CD8-positive, alpha-beta memory T cell (primary cell): ENCODE data around the gene SCAF8. TPM values are rescaled to one million over a fixed set of nuclear protein-coding genes. Genes with fewer than 3 reads are reported as not detected.
A peak's percentile ranks its signal among the peaks of the same experiment; 100 is the strongest.
"Not testable (repeated sequence)": the region's sequence is repeated elsewhere in the genome, so short reads cannot be mapped to it uniquely, and the experiment has no call there.

Experiments used
- CTCF ChIA-PET: fragments of 350-600 bp; sonication (Branson Sonifier 250); formaldehyde crosslinking; loops from one replicate; lab custom pipeline; 2021; ENCODE audit warnings: antibody characterized with exemption; lab: Charles Lee
- POLR2A ChIA-PET: fragments of 350-600 bp; sonication (Branson Sonifier 250); formaldehyde crosslinking; loops from one replicate; lab custom pipeline; 2021; ENCODE audit warnings: antibody characterized with exemption; lab: Charles Lee
- DNase-seq, 5 donors: peaks; one replicate each; pipeline versions ENCODE4 v3.0.0 to v3.0.0-alpha.2; 2020 to 2022; ENCODE audit warnings: mixed read lengths in 1 of 5
- H3K27ac ChIP-seq: one replicate; pipeline ENCODE4 v1.7.0; 2013; ENCODE audit warnings: low read depth, mild to moderate bottlenecking, low read length, moderate library complexity
- H3K27me3 ChIP-seq: 2 replicates; pipeline ENCODE4 v1.7.0; 2013; ENCODE audit warnings: low read length, mild to moderate bottlenecking; ENCODE audit not compliant: insufficient read depth, poor library complexity, severe bottlenecking
- H3K36me3 ChIP-seq: 2 replicates; pipeline ENCODE4 v1.7.0; 2013; ENCODE audit warnings: mild to moderate bottlenecking, low read length, moderate library complexity; ENCODE audit not compliant: insufficient read depth
- H3K4me1 ChIP-seq: 2 replicates; pipeline ENCODE4 v1.7.0; 2013; ENCODE audit warnings: mild to moderate bottlenecking, low read length, moderate library complexity; ENCODE audit not compliant: insufficient read depth
- H3K4me3 ChIP-seq: 2 replicates; pipeline ENCODE4 v1.7.0; 2013; ENCODE audit warnings: mild to moderate bottlenecking, low read length
- H3K9me3 ChIP-seq: 2 replicates; pipeline ENCODE4 v1.7.0; 2013; ENCODE audit warnings: mild to moderate bottlenecking, low read length
- H3K27ac Mint-ChIP-seq, 8 donors: one replicate each; pipeline ENCODE4 v1.8.0; 2020 to 2021; ENCODE audit warnings: mixed read lengths in 8 of 8, mild to moderate bottlenecking in 6 of 8, inconsistent platforms in 3 of 8, moderate library complexity in 3 of 8
- H3K27me3 Mint-ChIP-seq, 2 donors: one replicate each; pipeline ENCODE4 v1.8.0; 2020 to 2021; ENCODE audit warnings: mixed read lengths in 2 of 2, mild to moderate bottlenecking in 1 of 2, moderate library complexity in 1 of 2
- H3K36me3 Mint-ChIP-seq, 3 donors: one replicate each; pipeline ENCODE4 v1.8.0; 2020 to 2021; ENCODE audit warnings: mixed read lengths in 3 of 3, inconsistent platforms in 1 of 3, mild to moderate bottlenecking in 1 of 3
- H3K4me1 Mint-ChIP-seq, 3 donors: one replicate each; pipeline ENCODE4 v1.8.0; 2020 to 2021; ENCODE audit warnings: mixed read lengths in 3 of 3, inconsistent platforms in 1 of 3, mild to moderate bottlenecking in 1 of 3
- H3K4me3 Mint-ChIP-seq, 7 donors: one replicate each; pipeline ENCODE4 v1.8.0; 2020 to 2021; ENCODE audit warnings: mixed read lengths in 7 of 7, mild to moderate bottlenecking in 6 of 7, moderate library complexity in 4 of 7, inconsistent platforms in 2 of 7
- H3K9me3 Mint-ChIP-seq, 5 donors: one replicate each; pipeline ENCODE4 v1.8.0; 2020 to 2022; ENCODE audit warnings: mixed read lengths in 5 of 5, mild to moderate bottlenecking in 3 of 5, moderate library complexity in 2 of 5, inconsistent platforms in 1 of 5
- polyA plus RNA-seq: library from polyadenylated mRNA; unstranded; fragments of 300-500 nt; fragmentation: Illumina TruSeq; gene quantifications from one replicate; pipeline ENCODE4 v1.2.3, GENCODE V29; 2021
- total RNA-seq, 2 experiments: library from RNA; stranded (reverse); gene quantifications; one replicate each; pipeline ENCODE4 v1.2.3, GENCODE V29; 2021

SCAF8 gene
- total and polyA plus RNA-seq, 3 experiments from 2014 or later, result 16.2 to 39.8 (median 37.1) TPM

GRCh38 chr6:154705471-154706113, 27.6 kb upstream of the SCAF8 start:
- H3K36me3 Mint-ChIP-seq, result no peaks in the 10 kb centered on the region
- H3K27me3 Mint-ChIP-seq, result peaks cover 9 to 10% of the 10 kb centered on the region in 2 donors
- no peaks in the 10 kb centered on the region for H3K9me3 Mint-ChIP-seq
- peaks cover 3% of the 10 kb centered on the region for H3K27me3 ChIP-seq
- ChIA-PET CTCF (interaction anchor here (0.6 to 1.2 kb wide), 2 partner anchors 101 to 516 kb away, joined by 3 read pairs; no protein-coding TSS in a partner anchor), POLR2A (no interaction called here)
- H3K4me3 Mint-ChIP-seq, result no peak overlapping the region
- H3K4me1 ChIP-seq, result no peaks in the 10 kb centered on the region
- H3K9me3 ChIP-seq, result no peaks in the 10 kb centered on the region
- H3K27ac Mint-ChIP-seq, result no peak overlapping the region
- H3K27ac ChIP-seq, result no peak overlapping the region
- no peak for DNase-seq
- H3K4me3 ChIP-seq, result no peak overlapping the region
- no peaks in the 10 kb centered on the region for H3K36me3 ChIP-seq
- no peaks in the 10 kb centered on the region for H3K4me1 Mint-ChIP-seq

GRCh38 chr6:154706389-154706788, 26.8 kb upstream of the SCAF8 start:
- ChIA-PET POLR2A (no interaction called here), CTCF (interaction anchor here (0.6 to 1.2 kb wide), 2 partner anchors 100 to 515 kb away, joined by 3 read pairs; no protein-coding TSS in a partner anchor)
- no peak overlapping the region for H3K27ac ChIP-seq
- no peaks in the 10 kb centered on the region for H3K4me1 ChIP-seq
- Mint-ChIP-seq H3K36me3 (no peaks in the 10 kb centered on the region), H3K4me3 (no peak overlapping the region), H3K9me3 (no peaks in the 10 kb centered on the region), H3K27me3 (peaks cover 9 to 10% of the 10 kb centered on the region in 2 donors), H3K4me1 (no peaks in the 10 kb centered on the region), H3K27ac (no peak overlapping the region)
- no peaks in the 10 kb centered on the region for H3K9me3 ChIP-seq
- H3K4me3 ChIP-seq, result no peak overlapping the region
- no peak for DNase-seq
- H3K27me3 ChIP-seq, result peaks cover 3% of the 10 kb centered on the region
- H3K36me3 ChIP-seq, result no peaks in the 10 kb centered on the region

GRCh38 chr6:154709621-154710020, 23.6 kb upstream of the SCAF8 start:
- DNase-seq, result no peak
- Mint-ChIP-seq H3K27ac (no peak overlapping the region), H3K36me3 (no peaks in the 10 kb centered on the region), H3K4me1 (no peaks in the 10 kb centered on the region), H3K9me3 (no peaks in the 10 kb centered on the region), H3K27me3 (peaks cover 3 to 5% of the 10 kb centered on the region in 2 donors), H3K4me3 (no peak overlapping the region)
- Histone ChIP-seq H3K9me3 (no peaks in the 10 kb centered on the region), H3K27ac (no peak overlapping the region), H3K4me3 (no peak overlapping the region), H3K4me1 (no peaks in the 10 kb centered on the region), H3K36me3 (no peaks in the 10 kb centered on the region), H3K27me3 (no peaks in the 10 kb centered on the region)
- ChIA-PET CTCF (no interaction called here), POLR2A (no interaction called here)

- H3K4me1 ChIP-seq, result no peaks in the 10 kb centered on the region
- Mint-ChIP-seq H3K27me3 (peaks cover 0 to 3% of the 10 kb centered on the region in 2 donors), H3K4me1 (no peaks in the 10 kb centered on the region), H3K9me3 (no peaks in the 10 kb centered on the region), H3K4me3 (no peak overlapping the region), H3K27ac (no peak overlapping the region), H3K36me3 (no peaks in the 10 kb centered on the region)
- ChIA-PET POLR2A (no interaction called here), CTCF (no interaction called here)
- DNase-seq, result no peak
- H3K4me3 ChIP-seq, result no peak overlapping the region
- H3K27ac ChIP-seq, result no peak overlapping the region
- no peaks in the 10 kb centered on the region for H3K9me3 ChIP-seq
- no peaks in the 10 kb centered on the region for H3K27me3 ChIP-seq
- no peaks in the 10 kb centered on the region for H3K36me3 ChIP-seq
Observed at GRCh38 chr6:154710689-154711088, 22.5 kb upstream of the SCAF8 start.

GRCh38 chr6:154715446-154715845, 17.8 kb upstream of the SCAF8 start:
- Histone ChIP-seq H3K4me3 (no peak overlapping the region), H3K4me1 (no peaks in the 10 kb centered on the region), H3K27ac (no peak overlapping the region), H3K9me3 (no peaks in the 10 kb centered on the region), H3K36me3 (no peaks in the 10 kb centered on the region), H3K27me3 (no peaks in the 10 kb centered on the region)
- H3K36me3 Mint-ChIP-seq, result peaks cover 0 to 10% (median 0%) of the 10 kb centered on the region in 3 donors
- CTCF ChIA-PET, result no interaction called here
- peaks cover 1 to 3% of the 10 kb centered on the region in 2 donors for H3K27me3 Mint-ChIP-seq
- H3K9me3 Mint-ChIP-seq, result peaks cover 9 to 13% (median 10%) of the 10 kb centered on the region in 5 donors
- no peak overlapping the region for H3K4me3 Mint-ChIP-seq
- H3K27ac Mint-ChIP-seq, result peak overlapping the region in 1 of 8 donors; percentile 83
- POLR2A ChIA-PET, result interaction anchor here (0.6 kb wide), 1 partner anchor 122 kb away, joined by 3 read pairs; no protein-coding TSS in a partner anchor
- H3K4me1 Mint-ChIP-seq, result no peaks in the 10 kb centered on the region
- DNase-seq, result no peak

GRCh38 chr6:154716350-154716749, 16.9 kb upstream of the SCAF8 start:
- H3K27me3 Mint-ChIP-seq, H3K4me3 Mint-ChIP-seq, DNase-seq, H3K9me3 ChIP-seq, H3K4me3 ChIP-seq, POLR2A ChIA-PET, H3K27ac Mint-ChIP-seq, H3K36me3 ChIP-seq, CTCF ChIA-PET, H3K27ac ChIP-seq, H3K27me3 ChIP-seq, H3K4me1 ChIP-seq, H3K4me1 Mint-ChIP-seq, H3K36me3 Mint-ChIP-seq: not testable (repeated sequence)
- peaks cover 9 to 13% (median 11%) of the 10 kb centered on the region in 5 donors for H3K9me3 Mint-ChIP-seq

- POLR2A ChIA-PET, result no interaction called here
- CTCF ChIA-PET, result no interaction called here
- Histone ChIP-seq H3K4me1 (no peaks in the 10 kb centered on the region), H3K36me3 (no peaks in the 10 kb centered on the region), H3K27me3 (no peaks in the 10 kb centered on the region), H3K9me3 (no peaks in the 10 kb centered on the region), H3K4me3 (no peak overlapping the region), H3K27ac (no peak overlapping the region)
- Mint-ChIP-seq H3K4me1 (no peaks in the 10 kb centered on the region), H3K9me3 (peaks cover 9 to 17% (median 13%) of the 10 kb centered on the region in 5 donors), H3K36me3 (peaks cover 0 to 18% (median 1%) of the 10 kb centered on the region in 3 donors), H3K27ac (no peak overlapping the region), H3K27me3 (peaks cover 6 to 19% of the 10 kb centered on the region in 2 donors), H3K4me3 (no peak overlapping the region)
- DNase-seq, result no peak
Observed at GRCh38 chr6:154719433-154719832, 13.8 kb upstream of the SCAF8 start.

GRCh38 chr6:154719854-154720253, 13.4 kb upstream of the SCAF8 start:
- Histone ChIP-seq H3K36me3 (no peaks in the 10 kb centered on the region), H3K27me3 (no peaks in the 10 kb centered on the region), H3K27ac (no peak overlapping the region), H3K9me3 (no peaks in the 10 kb centered on the region), H3K4me3 (no peak overlapping the region), H3K4me1 (no peaks in the 10 kb centered on the region)
- Mint-ChIP-seq H3K27ac (no peak overlapping the region), H3K36me3 (peaks cover 0 to 18% (median 3%) of the 10 kb centered on the region in 3 donors), H3K27me3 (peaks cover 6 to 23% of the 10 kb centered on the region in 2 donors), H3K4me3 (no peak overlapping the region), H3K9me3 (peaks cover 9 to 17% (median 13%) of the 10 kb centered on the region in 5 donors), H3K4me1 (no peaks in the 10 kb centered on the region)
- CTCF ChIA-PET, result no interaction called here
- DNase-seq, result no peak
- POLR2A ChIA-PET, result no interaction called here
